Heart right ventricle (tissue), 16 donors: Measurements from ENCODE around the gene CHST4. TPM values are rescaled to one million over a fixed set of nuclear protein-coding genes. Genes with fewer than 3 reads are reported as not detected.

ENCODE experiments used
- ATAC-seq, 8 donors: fragments of 200-7000 bp; cut with Tn5 transposase; one replicate each; pipeline ENCODE4 v1.9.1; 2020; ENCODE audit warnings: mild to moderate bottlenecking in 8 of 8, moderate library complexity in 8 of 8, moderate number of reproducible peaks in 1 of 8
- DNase-seq, 2 donors: peaks; one replicate each; pipeline ENCODE4 v3.0.0-alpha.2; 2020
- H3K27ac ChIP-seq, 10 donors: fragments of 200-600 bp; sonication (generic) in 2 of 10; one replicate each; pipeline versions ENCODE4 v1.5.0 to v1.8.0; 2020 to 2022; ENCODE audit warnings: mild to moderate bottlenecking in 3 of 10
- H3K27me3 ChIP-seq, 7 donors: fragments of 200-600 bp; one replicate each; pipeline ENCODE4 v1.8.0; 2021 to 2022; ENCODE audit warnings: mild to moderate bottlenecking in 2 of 7
- H3K36me3 ChIP-seq, 9 donors: fragments of 200-600 bp; sonication (generic) in 1 of 9; one replicate each; pipeline versions ENCODE4 v1.5.0 to v1.8.0; 2020 to 2022; ENCODE audit warnings: mild to moderate bottlenecking in 2 of 9
- H3K4me1 ChIP-seq, 9 donors: fragments of 200-600 bp; sonication (generic) in 1 of 9; one replicate each; pipeline versions ENCODE4 v1.5.0 to v1.8.0; 2020 to 2022; ENCODE audit warnings: mild to moderate bottlenecking in 4 of 9
- H3K4me3 ChIP-seq, 10 donors: fragments of 200-600 bp; sonication (generic) in 2 of 10; one replicate each; pipeline versions ENCODE4 v1.5.0 to v1.8.0; 2020 to 2022; ENCODE audit warnings: mild to moderate bottlenecking in 7 of 10, moderate library complexity in 2 of 10
- H3K9me3 ChIP-seq, 11 donors: fragments of 200-600 bp in 10 of 11; sonication (generic) in 2 of 11; one replicate each; pipeline versions ENCODE4 v1.5.0 to v1.8.0; 2013 to 2022; ENCODE audit warnings: mild to moderate bottlenecking in 2 of 11, control low read depth in 1 of 11, moderate library complexity in 1 of 11
- CTCF ChIP-seq, 9 donors: fragments of 200-600 bp; sonication (generic) in 2 of 9; IDR thresholded peaks; one replicate each; pipeline versions ENCODE4 v1.5.0 to v1.8.0; 2021 to 2022; ENCODE audit warnings: antibody characterized with exemption in 9 of 9, mild to moderate bottlenecking in 5 of 9, moderate library complexity in 1 of 9
- WGBS, 2 donors: extraction: QIAGEN DNeasy Blood & Tissue Kit; methylation state at CpG; one replicate each; pipeline ENCODE4 v1.1.7; 2013; ENCODE audit warnings: inconsistent platforms in 1 of 2; 5-methylcytosine and 5-hydroxymethylcytosine counted together
- intact Hi-C, 10 donors: fragments of 100-400 bp; cut with DNase I; formaldehyde crosslinking; loops; one replicate each; pipeline versions ENCODE4 v1.11.1 to v1.14.2; 2022
- polyA plus RNA-seq, 2 donors: library from polyadenylated mRNA; stranded (reverse); fragments of 200-250 nt; gene quantifications; one replicate each; pipeline ENCODE4 v1.2.3, GENCODE V29; 2013
- total RNA-seq, 10 donors: library from RNA; stranded (reverse); fragmentation: NEBNext Ultra II Directional in 3 of 10; extraction: Animal tissue kit (Norgen Biotek cat#: 25700) in 3 of 10; gene quantifications; one replicate each; pipeline versions ENCODE4 v1.2.1 to v1.2.4, GENCODE V29; 2021 to 2023
- donor health status: Arrhythmogenic right ventricular cardiomyopathy.
- donor health status: ischemic (EF 13 %, LVEDD 7.1; RV severe dilation, severe dysfunction).
- donor health status: healthy with polysubstance abuse.
- donor health status: DM: no; HTN: yes; CAD: no.
- donor health status: DM: no; HTN: no; CAD: no.
- donor health status: ischemic (EF 25% LVEDD 6.9; RV normal size, moderate dysfunction).
- donor health status: ischemic (EF 25% LVEDD 5.7; RV mildly dilated, moderate dysfunction).
- donor health status: healthy.
- donor health status: DM: yes; HTN: yes; CAD: no.
- donor health status: Ischemic cardiomyopathy.
- donor health status: ischemic (EF 35%, LVEDD 5.7; RV mildly dilated, moderate dysfunction).
- donor health status: nonischemic (EF 11% LVEDD 7.7; RV severe dilation, severe dysfunction).
- donor health status: DM: yes; HTN: yes; CAD: no.
- donor health status: PGD.
- donor health status: ischemic (EF 29% LVEDD 5.4; RV normal size, mild dysfunction).
- donor health status: nonischemic (EF 23%, LVEDD 6.1; RV moderate dilation, normal function).

The CHST4 gene
- total and polyA plus RNA-seq, 12 donors = 0.09 TPM; not detected in 11

- Histone ChIP-seq H3K36me3 (peaks cover 0 to 23% (median 6%) of the 10 kb centered on the region in 9 donors), H3K4me3 (no peak overlapping the region), H3K9me3 (no peaks in the 10 kb centered on the region), H3K27me3 (no peaks in the 10 kb centered on the region), H3K27ac (no peak overlapping the region), H3K4me1 (peaks cover 0 to 14% (median 10%) of the 10 kb centered on the region in 9 donors)
- TF ChIP-seq CTCF (IDR thresholded peaks at IDR 0.05) = no peak
- 84 to 91% methylated on average over 5 of the region's 5 CpGs for WGBS, 2 donors
- DNase-seq (no peak), ATAC-seq (no peak)
- intact Hi-C loops = no loop called here
These were observed 43.7 kb upstream of the CHST4 start for GRCh38 chr16:71482569-71482968.

GRCh38 chr16:71484006-71484893, 42.0 kb upstream of the CHST4 start:
- Histone ChIP-seq H3K4me1 (peaks cover 0 to 14% (median 10%) of the 10 kb centered on the region in 9 donors), H3K27ac (peak overlapping the region; percentile 79 to 99 (median 94)), H3K9me3 (no peaks in the 10 kb centered on the region), H3K36me3 (peaks cover 0 to 10% (median 0%) of the 10 kb centered on the region in 9 donors), H3K4me3 (peak overlapping the region; percentile 61 to 99 (median 78)), H3K27me3 (no peaks in the 10 kb centered on the region)
- intact Hi-C loops = loop anchor here in 7 of 10 donors (1.0 to 2.0 kb wide), 3 partner anchors 21 to 23 kb away; partner anchors contain the start of gene ZNF23 (in 6 of the 7)
- DNase-seq (peak; percentile 78 to 90), ATAC-seq (peak; percentile 96 to 99 (median 98))
- no peak for TF ChIP-seq CTCF (IDR thresholded peaks at IDR 0.05)
- 0 to 1% methylated on average over 44 of the region's 44 CpGs for WGBS, 2 donors

GRCh38 chr16:71489122-71489521, 37.1 kb upstream of the CHST4 start, which contains the start of gene ZNF19:
ZNF19 (minus strand) TSS chr16:71489324; CDS start chr16:71482114, 7,210 bp downstream.
- intact Hi-C loops = loop anchor here in 1 of 10 donors (5.0 kb wide), 1 partner anchor 37 kb away; no protein-coding TSS in a partner anchor
- ATAC-seq = no peak
- Histone ChIP-seq H3K27ac (no peak within 1 kb of the TSS), H3K4me3 (no peak within 1 kb of the TSS), H3K4me1 (peaks cover 0 to 5% (median 0%) of the 10 kb centered on the region in 9 donors), H3K9me3 (no peaks in the 10 kb centered on the region), H3K36me3 (no peaks in the 10 kb centered on the region), H3K27me3 (peaks cover 0 to 4% (median 0%) of the 10 kb centered on the region in 7 donors)
- no peak for TF ChIP-seq CTCF (IDR thresholded peaks at IDR 0.05)
- no peak for DNase-seq
- WGBS, 2 donors = 85 to 86% methylated on average over 22 of the region's 22 CpGs

- Histone ChIP-seq H3K27ac (no peak overlapping the region), H3K4me3 (no peak overlapping the region), H3K4me1 (no peaks in the 10 kb centered on the region), H3K36me3 (no peaks in the 10 kb centered on the region), H3K9me3 (no peaks in the 10 kb centered on the region), H3K27me3 (peaks cover 0 to 6% (median 0%) of the 10 kb centered on the region in 7 donors)
- intact Hi-C loops = loop anchor here in 1 of 10 donors (5.0 kb wide), 1 partner anchor 38 kb away; no protein-coding TSS in a partner anchor
- ATAC-seq (no peak), DNase-seq (no peak)
- no peak for TF ChIP-seq CTCF (IDR thresholded peaks at IDR 0.05)
These were observed 35.9 kb upstream of the CHST4 start for GRCh38 chr16:71490361-71490760.
